Suprapubic skin (tissue), 4 donors: Measurements from ENCODE around the gene TBC1D14. TPM values are rescaled to one million over a fixed set of nuclear protein-coding genes. Genes with fewer than 3 reads are reported as not detected.

Source experiments
- DNase-seq, 2 donors: peaks; one replicate each; pipeline ENCODE4 v3.0.0-alpha.2; 2019; ENCODE audit warnings: low spot score in 2 of 2
- H3K27ac ChIP-seq: fragments of 200-600 bp; sonication (generic); one replicate; pipeline ENCODE4 v1.5.1; 2019
- H3K27me3 ChIP-seq: fragments of 200-600 bp; sonication (generic); one replicate; pipeline ENCODE4 v1.5.1; 2019
- H3K36me3 ChIP-seq: fragments of 200-600 bp; sonication (generic); one replicate; pipeline ENCODE4 v1.5.1; 2019
- H3K4me1 ChIP-seq: fragments of 200-600 bp; sonication (generic); one replicate; pipeline ENCODE4 v1.5.1; 2019
- H3K4me3 ChIP-seq: fragments of 200-600 bp; sonication (generic); one replicate; pipeline ENCODE4 v1.5.1; 2019; ENCODE audit warnings: mild to moderate bottlenecking
- H3K9me3 ChIP-seq: fragments of 200-600 bp; sonication (generic); one replicate; pipeline ENCODE4 v1.5.1; 2019
- CTCF ChIP-seq, 2 donors: fragments of 200-600 bp in 1 of 2; fragments of 450-650 bp in 1 of 2; sonication (generic) in 1 of 2; IDR thresholded peaks; one replicate each; pipeline ENCODE4 v1.5.1; 2016 to 2019; ENCODE audit warnings: antibody characterized with exemption in 2 of 2, mild to moderate bottlenecking in 1 of 2, moderate library complexity in 1 of 2
- EP300 ChIP-seq: sonication (generic); formaldehyde crosslinking; IDR thresholded peaks from one replicate; pipeline ENCODE4 v1.6.1; 2017; ENCODE audit warnings: antibody characterized with exemption
- POLR2A ChIP-seq, 2 donors: fragments of 450-650 bp; IDR thresholded peaks; one replicate each; pipeline ENCODE4 v1.6.1; 2017; ENCODE audit warnings: antibody characterized with exemption in 2 of 2, mild to moderate bottlenecking in 2 of 2, moderate library complexity in 2 of 2
- POLR2AphosphoS5 ChIP-seq, 3 donors: sonication (generic); formaldehyde crosslinking; IDR thresholded peaks; one replicate each; pipeline ENCODE4 v1.6.1; 2017; ENCODE audit warnings: antibody characterized with exemption in 3 of 3
- WGBS: methylation state at CpG from one replicate; pipeline ENCODE4 v1.1.5; 2018; 5-methylcytosine and 5-hydroxymethylcytosine counted together
- total RNA-seq, 4 donors: library from RNA; depleted of rRNA; stranded (reverse); fragments of >200 nt; gene quantifications; one replicate each; pipeline ENCODE4 v1.1.0, GENCODE V29; 2016

The TBC1D14 gene
- total RNA-seq, 4 donors from 2014 or later, result 55.0 to 111 (median 97.9) TPM

DNA sequence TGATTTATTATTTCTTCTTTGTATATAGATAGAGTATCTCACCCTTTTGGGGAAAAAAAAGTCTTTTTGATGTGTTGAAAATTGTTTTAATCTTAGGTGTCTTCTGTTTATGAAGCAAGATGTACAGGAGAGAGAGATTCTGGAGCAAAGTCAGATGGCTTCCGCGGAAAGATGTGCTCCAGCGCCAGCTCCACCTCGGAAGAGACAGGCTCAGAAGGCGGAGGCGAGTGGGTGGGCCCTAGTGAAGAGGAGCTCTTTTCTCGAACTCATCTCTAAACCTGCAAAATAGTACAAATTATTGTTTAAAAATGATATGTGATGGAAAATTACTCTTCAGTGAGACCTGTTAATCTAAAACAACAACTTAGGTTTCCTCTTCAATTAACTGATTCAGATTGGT lies 28.9 kb upstream of the TBC1D14 start:
- TF ChIP-seq POLR2AphosphoS5 (IDR thresholded peaks at IDR 0.05), result no peak
- no peak for TF ChIP-seq POLR2A (IDR thresholded peaks at IDR 0.05)
- no peak for TF ChIP-seq EP300
- no peak for TF ChIP-seq CTCF (IDR thresholded peaks at IDR 0.05)
- Histone ChIP-seq H3K27me3 (no peaks in the 10 kb centered on the region), H3K4me3 (no peak overlapping the region), H3K27ac (no peak overlapping the region), H3K36me3 (peaks cover 60% of the 10 kb centered on the region), H3K4me1 (peaks cover 6% of the 10 kb centered on the region), H3K9me3 (no peaks in the 10 kb centered on the region)
- DNase-seq, result no peak
- WGBS, result 92% methylated on average over 7 of the region's 7 CpGs

GRCh38 chr4:6881908-6882307 lies 27.7 kb upstream of the TBC1D14 start:
- H3K36me3 ChIP-seq, result peaks cover 57% of the 10 kb centered on the region

GRCh38 chr4:6884341-6884870 lies 25.2 kb upstream of the TBC1D14 start:
- no peak for DNase-seq
- Histone ChIP-seq H3K27me3 (no peaks in the 10 kb centered on the region), H3K9me3 (no peaks in the 10 kb centered on the region), H3K36me3 (peaks cover 32% of the 10 kb centered on the region), H3K4me3 (no peak overlapping the region), H3K4me1 (peaks cover 13% of the 10 kb centered on the region), H3K27ac (no peak overlapping the region)
- no peak for TF ChIP-seq CTCF (IDR thresholded peaks at IDR 0.05)
- TF ChIP-seq POLR2AphosphoS5 (IDR thresholded peaks at IDR 0.05), result no peak
- no peak for TF ChIP-seq POLR2A (IDR thresholded peaks at IDR 0.05)
- TF ChIP-seq EP300, result no peak
- 81% methylated on average over 3 of the region's 3 CpGs for WGBS

More at GRCh38 chr4:6881908-6882307, 27.7 kb upstream of the TBC1D14 start:
- no peak for DNase-seq
- TF ChIP-seq POLR2AphosphoS5 (IDR thresholded peaks at IDR 0.05), result no peak
- no peak for TF ChIP-seq POLR2A (IDR thresholded peaks at IDR 0.05)
- TF ChIP-seq EP300, result no peak
- TF ChIP-seq CTCF (IDR thresholded peaks at IDR 0.05), result no peak
- WGBS, result 87% methylated on average over 16 of the region's 16 CpGs
- no peak overlapping the region for H3K4me3 ChIP-seq
- no peak overlapping the region for H3K27ac ChIP-seq
- peaks cover 13% of the 10 kb centered on the region for H3K4me1 ChIP-seq
- H3K9me3 ChIP-seq, result no peaks in the 10 kb centered on the region
- no peaks in the 10 kb centered on the region for H3K27me3 ChIP-seq

GRCh38 chr4:6885953-6886557 lies 23.6 kb upstream of the TBC1D14 start:
- no peak for TF ChIP-seq POLR2AphosphoS5 (IDR thresholded peaks at IDR 0.05)
- TF ChIP-seq CTCF (IDR thresholded peaks at IDR 0.05), result peak in 1 of 2 donors; percentile 15
- no peak for TF ChIP-seq EP300
- TF ChIP-seq POLR2A (IDR thresholded peaks at IDR 0.05), result no peak
- DNase-seq, result no peak
- Histone ChIP-seq H3K4me1 (peaks cover 13% of the 10 kb centered on the region), H3K9me3 (no peaks in the 10 kb centered on the region), H3K4me3 (no peak overlapping the region), H3K36me3 (peaks cover 19% of the 10 kb centered on the region), H3K27ac (peak overlapping the region; percentile 58), H3K27me3 (no peaks in the 10 kb centered on the region)
- WGBS, result 30% methylated on average over 5 of the region's 15 CpGs

- no peak for TF ChIP-seq POLR2A (IDR thresholded peaks at IDR 0.05)
- TF ChIP-seq CTCF (IDR thresholded peaks at IDR 0.05), result no peak
- TF ChIP-seq POLR2AphosphoS5 (IDR thresholded peaks at IDR 0.05), result no peak
- no peak for TF ChIP-seq EP300
- no peak for DNase-seq
- Histone ChIP-seq H3K27ac (no peak overlapping the region), H3K4me1 (peaks cover 18% of the 10 kb centered on the region), H3K4me3 (no peak overlapping the region), H3K36me3 (peaks cover 11% of the 10 kb centered on the region), H3K27me3 (no peaks in the 10 kb centered on the region), H3K9me3 (no peaks in the 10 kb centered on the region)
- WGBS, result 83% methylated on average over 10 of the region's 10 CpGs
These were observed 22.7 kb upstream of the TBC1D14 start for GRCh38 chr4:6886886-6887285.
